ENCODE data around the gene PLXNA4. TPM values are rescaled to one million over a fixed set of nuclear protein-coding genes. Genes with fewer than 3 reads are reported as not detected.

PLXNA4 gene
- total RNA-seq, 2 donors from 2014 or later, result 2.1 to 8.2 TPM

- H3K27ac ChIP-seq, result no peak overlapping the region
- no peak for TF ChIP-seq CTCF (IDR thresholded peaks at IDR 0.05)
- TF ChIP-seq POLR2A (IDR thresholded peaks at IDR 0.05), result no peak
- no peaks in the 10 kb centered on the region for H3K9me3 ChIP-seq
- intact Hi-C loops (cut with DNase I), result no loop called here
- DNase-seq (peak; percentile 31 to 67 (median 58)), ATAC-seq (no peak)
- H3K36me3 ChIP-seq (replicated peaks in 1 of 2; ENCODE audit: insufficient read depth in 1 of 2, low read depth in 2 of 2), result no peaks in the 10 kb centered on the region
- peaks cover 22% of the 10 kb centered on the region for H3K4me1 ChIP-seq
- WGBS, 2 donors, result 3 to 19% methylated on average over 5 to 6 of the region's 6 CpGs
- no peaks in the 10 kb centered on the region for H3K27me3 ChIP-seq
- no peak overlapping the region for H3K4me3 ChIP-seq
Observed at GRCh38 chr7:132255898-132256297, 320.4 kb downstream of the PLXNA4 start.

GRCh38 chr7:132255115-132255797, 321.0 kb downstream of the PLXNA4 start:
- Histone ChIP-seq H3K27me3 (no peaks in the 10 kb centered on the region), H3K4me1 (peaks cover 29% of the 10 kb centered on the region), H3K4me3 (no peak overlapping the region), H3K9me3 (no peaks in the 10 kb centered on the region), H3K27ac (no peak overlapping the region), H3K36me3 (replicated peaks in 1 of 2; ENCODE audit: insufficient read depth in 1 of 2, low read depth in 2 of 2) (no peaks in the 10 kb centered on the region)
- intact Hi-C loops (cut with DNase I), result no loop called here
- DNase-seq (no peak), ATAC-seq (no peak)
- no peak for TF ChIP-seq POLR2A (IDR thresholded peaks at IDR 0.05)
- no peak for TF ChIP-seq CTCF (IDR thresholded peaks at IDR 0.05)
- WGBS, 2 donors, result 76 to 85% methylated on average over 3 of the region's 3 CpGs

- intact Hi-C loops (cut with DNase I), result no loop called here
Observed at GRCh38 chr7:132254455-132254854, 321.8 kb downstream of the PLXNA4 start.

GRCh38 chr7:132252793-132253100, 323.5 kb downstream of the PLXNA4 start:
- WGBS, 2 donors, result 21 to 29% methylated on average over 2 of the region's 2 CpGs
- TF ChIP-seq POLR2A (IDR thresholded peaks at IDR 0.05), result no peak
- no peak for TF ChIP-seq CTCF (IDR thresholded peaks at IDR 0.05)
- intact Hi-C loops (cut with DNase I), result no loop called here
- Histone ChIP-seq H3K4me3 (no peak overlapping the region), H3K27me3 (no peaks in the 10 kb centered on the region), H3K36me3 (replicated peaks in 1 of 2; ENCODE audit: insufficient read depth in 1 of 2, low read depth in 2 of 2) (no peaks in the 10 kb centered on the region), H3K9me3 (no peaks in the 10 kb centered on the region), H3K4me1 (peaks cover 46% of the 10 kb centered on the region), H3K27ac (no peak overlapping the region)
- ATAC-seq, result no peak
- no peak for DNase-seq

More at GRCh38 chr7:132254455-132254854, 321.8 kb downstream of the PLXNA4 start:
- no peaks in the 10 kb centered on the region for H3K27me3 ChIP-seq
- TF ChIP-seq POLR2A (IDR thresholded peaks at IDR 0.05) (no peak), CTCF (IDR thresholded peaks at IDR 0.05) (no peak)
- no peak overlapping the region for H3K27ac ChIP-seq
- peaks cover 37% of the 10 kb centered on the region for H3K4me1 ChIP-seq
- no peak for ATAC-seq
- WGBS, 2 donors, result 90% methylated on average over 8 to 12 of the region's 12 CpGs
- H3K9me3 ChIP-seq, result no peaks in the 10 kb centered on the region
- H3K36me3 ChIP-seq (replicated peaks in 1 of 2; ENCODE audit: insufficient read depth in 1 of 2, low read depth in 2 of 2), result no peaks in the 10 kb centered on the region
- H3K4me3 ChIP-seq, result no peak overlapping the region
- DNase-seq, result no peak

- no peaks in the 10 kb centered on the region for H3K27me3 ChIP-seq
- peak; percentile 94 to 98 (median 97) for DNase-seq
- no peaks in the 10 kb centered on the region for H3K36me3 ChIP-seq (replicated peaks in 1 of 2; ENCODE audit: insufficient read depth in 1 of 2, low read depth in 2 of 2)
- WGBS, 2 donors, result 10 to 21% methylated on average over 4 to 5 of the region's 5 CpGs
- H3K9me3 ChIP-seq, result no peaks in the 10 kb centered on the region
- TF ChIP-seq CTCF (IDR thresholded peaks at IDR 0.05) (no peak), POLR2A (IDR thresholded peaks at IDR 0.05) (no peak)
- peak; percentile 95 for ATAC-seq
- no peak overlapping the region for H3K4me3 ChIP-seq
- peak overlapping the region; percentile 52 to 81 (median 70) for H3K27ac ChIP-seq
- peaks cover 45% of the 10 kb centered on the region for H3K4me1 ChIP-seq
- intact Hi-C loops (cut with DNase I), result no loop called here
Observed at GRCh38 chr7:132251327-132251659, 325.0 kb downstream of the PLXNA4 start.

Measured in body of pancreas (tissue), 4 donors.